ENCODE data around the gene ATG9B. TPM values are rescaled to one million over a fixed set of nuclear protein-coding genes. Genes with fewer than 3 reads are reported as not detected.
A peak's percentile ranks its signal among the peaks of the same experiment; 100 is the strongest.

Gene ATG9B
- total and polyA plus RNA-seq, 9 of the 15 experiments (the other 6 are each of a cell fraction or from before 2014, with no cell fraction given): 0.29 to 8.0 (median 2.1) TPM

DNA sequence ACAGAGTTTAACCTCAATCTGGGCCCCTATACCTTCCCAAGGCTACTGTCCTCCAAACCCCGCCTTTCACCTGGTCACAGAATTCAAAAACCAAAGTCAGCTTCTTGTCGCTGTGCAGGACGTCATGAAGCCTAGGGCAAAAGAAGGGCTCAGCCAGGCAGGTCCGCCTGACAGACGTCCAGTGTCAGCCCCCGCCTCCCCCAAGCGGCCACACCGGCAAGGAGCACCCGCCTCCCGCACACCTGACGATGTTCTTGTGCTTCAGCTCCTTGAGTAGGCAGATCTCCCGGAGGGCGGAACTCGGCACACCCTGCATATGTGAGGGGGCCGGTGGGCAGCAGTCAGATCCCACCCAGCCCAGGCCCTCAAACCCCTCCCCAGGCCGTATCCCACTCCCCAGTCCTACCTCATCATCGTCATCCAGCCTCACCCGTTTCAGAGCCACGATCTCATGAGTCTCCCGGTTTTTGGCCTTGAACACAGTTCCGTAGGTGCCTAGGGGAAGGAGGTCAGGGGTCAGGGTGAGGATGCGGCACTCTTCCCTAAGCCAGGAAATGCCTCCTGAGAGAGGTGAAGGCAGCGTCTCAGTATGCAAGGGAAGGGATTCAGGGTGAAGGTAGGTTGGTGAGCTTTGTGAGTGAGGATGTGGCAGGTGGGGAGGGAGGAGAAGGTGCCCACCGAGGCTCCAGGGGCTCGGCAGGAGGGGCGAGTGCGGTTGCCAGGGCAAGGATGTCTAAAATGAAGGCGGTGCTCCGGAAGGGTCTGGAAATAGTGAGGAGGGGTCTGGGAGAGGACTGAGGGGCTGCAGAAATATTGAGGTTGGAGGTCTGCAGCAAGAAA lies 32.6 kb upstream of the ATG9B start:
- H3K9ac ChIP-seq (ENCODE audit: insufficient read depth in 1 of 2, low read depth in 2 of 2, low read length in 2 of 2): peak overlapping the region; percentile 85 to 91
- 51% methylated on average over 29 of the region's 29 CpGs for WGBS (ENCODE audit: insufficient coverage, low coverage, missing lambda C conversion rate)
- CTCF ChIA-PET (ENCODE audit: low intra/inter-chr PET ratio): interaction anchor here (0.6 to 2.9 kb wide), 2 partner anchors 28 to 91 kb away, joined by 3 to 14 read pairs; partner anchors contain the start of gene ABCB8
- TF ChIP-seq, protein P1, sequence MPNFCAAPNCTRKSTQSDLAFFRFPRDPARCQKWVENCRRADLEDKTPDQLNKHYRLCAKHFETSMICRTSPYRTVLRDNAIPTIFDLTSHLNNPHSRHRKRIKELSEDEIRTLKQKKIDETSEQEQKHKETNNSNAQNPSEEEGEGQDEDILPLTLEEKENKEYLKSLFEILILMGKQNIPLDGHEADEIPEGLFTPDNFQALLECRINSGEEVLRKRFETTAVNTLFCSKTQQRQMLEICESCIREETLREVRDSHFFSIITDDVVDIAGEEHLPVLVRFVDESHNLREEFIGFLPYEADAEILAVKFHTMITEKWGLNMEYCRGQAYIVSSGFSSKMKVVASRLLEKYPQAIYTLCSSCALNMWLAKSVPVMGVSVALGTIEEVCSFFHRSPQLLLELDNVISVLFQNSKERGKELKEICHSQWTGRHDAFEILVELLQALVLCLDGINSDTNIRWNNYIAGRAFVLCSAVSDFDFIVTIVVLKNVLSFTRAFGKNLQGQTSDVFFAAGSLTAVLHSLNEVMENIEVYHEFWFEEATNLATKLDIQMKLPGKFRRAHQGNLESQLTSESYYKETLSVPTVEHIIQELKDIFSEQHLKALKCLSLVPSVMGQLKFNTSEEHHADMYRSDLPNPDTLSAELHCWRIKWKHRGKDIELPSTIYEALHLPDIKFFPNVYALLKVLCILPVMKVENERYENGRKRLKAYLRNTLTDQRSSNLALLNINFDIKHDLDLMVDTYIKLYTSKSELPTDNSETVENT (CRISPR knock-in tag; IDR thresholded peaks at IDR 0.05): no peak
- TF ChIP-seq CHAMP1 (IDR thresholded peaks at IDR 0.05) (no peak), CREM (IDR thresholded peaks at IDR 0.05; ENCODE audit: low read depth) (peak; percentile 50; the same call in 1 of the 2 replicates), MITF (IDR thresholded peaks at IDR 0.05) (no peak), ZNF778 (CRISPR knock-in tag; IDR thresholded peaks at IDR 0.05) (no peak), MECOM (CRISPR knock-in tag; IDR thresholded peaks at IDR 0.05) (no peak), ZNF3 (CRISPR knock-in tag; IDR thresholded peaks at IDR 0.05) (no peak), ZNF512 (tag; IDR thresholded peaks at IDR 0.05) (no peak), TRIM24 (IDR thresholded peaks at IDR 0.05) (no peak), RBBP5 (IDR thresholded peaks at IDR 0.05; ENCODE audit: borderline replicate concordance, insufficient read depth, low read length, poor library complexity, severe bottlenecking) (peak; percentile 8), RBM25 (IDR thresholded peaks at IDR 0.05; ENCODE audit: low read depth, low read length, severe bottlenecking) (no peak), ETV5 (CRISPR knock-in tag; IDR thresholded peaks at IDR 0.05; ENCODE audit: low read depth) (0 out of 2 replicates have a peak, but pooled peaks have one; percentile 22), SRSF1 (IDR thresholded peaks at IDR 0.05; ENCODE audit: low read depth, low read length) (no peak)

More for the DNA sequence above, 32.6 kb upstream of the ATG9B start:
- H3K9me3 ChIP-seq (replicated peaks; ENCODE audit: control insufficient read depth, insufficient read depth, low read depth, low read length): no peaks in the 10 kb centered on the region
- peak; percentile 69 to 76 (median 74) for DNase-seq (ENCODE audit: extremely low read depth in 1 of 4, low spot score in 3 of 4)
- H3K4me3 ChIP-seq: peak overlapping the region; percentile 84
- H3K4me1 ChIP-seq (replicated peaks in 1 of 2; ENCODE audit: control insufficient read depth in 2 of 2, insufficient read depth in 2 of 2, low read length in 2 of 2): peaks cover 49 to 71% of the 10 kb centered on the region in 2 experiments
- POLR2A ChIA-PET: interaction anchor here (0.6 to 1.8 kb wide), 4 partner anchors 15 to 94 kb away, joined by 3 to 4 read pairs (median 4); no protein-coding TSS in a partner anchor
- H3K79me2 ChIP-seq (ENCODE audit: control insufficient read depth, insufficient read depth, low read length): peaks cover 31% of the 10 kb centered on the region
- peaks cover 10% of the 10 kb centered on the region for H4K20me1 ChIP-seq (replicated peaks; ENCODE audit: control insufficient read depth, insufficient read depth, low read length)
- H3K27ac ChIP-seq (ENCODE audit: extremely low read depth, low read depth, low read length): peak overlapping the region; percentile 27; the same call in 2 of the 3 replicates
- no peaks in the 10 kb centered on the region for H3K27me3 ChIP-seq (ENCODE audit: control insufficient read depth in 2 of 2, insufficient read depth in 2 of 2, low read length in 2 of 2)
- FAIRE-seq: no peak
- intact Hi-C loops (cut with micrococcal nuclease): no loop called here
- in situ Hi-C loops (cut with MboI): no loop called here
- H3K4me2 ChIP-seq (ENCODE audit: insufficient read depth, low read length): peak overlapping the region; percentile 90
- peak; percentile 6; the same call in 1 of the 3 replicates for ATAC-seq
- peak overlapping the region; percentile 74 for H2AFZ ChIP-seq (ENCODE audit: low read depth, low read length)
- peaks cover 2% of the 10 kb centered on the region; the same call in 2 of the 3 replicates for H3K36me3 ChIP-seq (ENCODE audit: control insufficient read depth, insufficient read depth, low read length)
- H3K9me1 ChIP-seq (ENCODE audit: control insufficient read depth, insufficient read depth, low read length): no peaks in the 10 kb centered on the region
- BruUV-seq (replicated peaks): no TSS peak
